Left ventricle myocardium superior (tissue), 1 donor: ENCODE measurements around the gene SHC2. TPM values are rescaled to one million over a fixed set of nuclear protein-coding genes. Genes with fewer than 3 reads are reported as not detected.
"Not testable (repeated sequence)": the region's sequence is repeated elsewhere in the genome, so short reads cannot be mapped to it uniquely, and the experiment has no call there.

Experiments used
- ATAC-seq: fragments of 200-7000 bp; cut with Tn5 transposase; one replicate; pipeline ENCODE4 v1.9.1; 2020; ENCODE audit warnings: mild to moderate bottlenecking, moderate library complexity
- DNase-seq: peaks from one replicate; pipeline ENCODE4 v3.0.0-alpha.2; 2020
- intact Hi-C: fragments of 100-400 bp; cut with micrococcal nuclease; formaldehyde crosslinking; loops from one replicate; pipeline ENCODE4 v1.11.0; 2022
- total RNA-seq: library from RNA; stranded (reverse); fragmentation: NEBNext Ultra II Directional; extraction: Animal tissue kit (Norgen Biotek cat#: 25700); gene quantifications from one replicate; pipeline ENCODE4 v1.2.1, GENCODE V29; 2021
- donor health status: DM: no; HTN: yes; CAD: no; lungs with severe emphysema.

SHC2 gene
- total RNA-seq, 1 donor from 2014 or later = 11.0 TPM

GRCh38 chr19:455031-455705, 5.7 kb downstream of the SHC2 start:
- ATAC-seq (no peak), DNase-seq (no peak)
- intact Hi-C loops = no loop called here

GRCh38 chr19:453606-454005, 7.2 kb downstream of the SHC2 start:
- intact Hi-C loops = no loop called here
- DNase-seq = no peak
- ATAC-seq = no peak

DNA sequence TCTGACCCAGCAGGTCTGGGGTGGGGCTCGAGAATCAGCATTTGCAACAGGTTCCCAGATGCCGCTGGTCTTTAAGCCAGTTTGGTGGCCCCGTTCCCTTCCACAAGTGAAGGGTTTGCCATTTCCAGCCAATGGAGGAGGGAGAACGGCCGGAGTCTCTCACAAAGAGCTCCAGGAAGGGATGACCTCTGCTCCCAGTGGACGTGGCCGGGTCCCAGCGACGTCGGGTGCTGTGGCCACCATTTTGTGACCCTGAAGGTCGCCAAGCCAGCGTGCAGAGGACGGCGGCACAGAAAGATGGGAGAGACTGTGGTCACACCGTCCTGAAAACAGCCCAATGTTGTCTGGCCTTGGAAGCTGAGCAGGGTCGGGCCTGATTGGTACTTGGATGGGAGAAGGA, 8.0 kb downstream of the SHC2 start:
- no peak for DNase-seq
- intact Hi-C loops = no loop called here
- no peak for ATAC-seq

GRCh38 chr19:450912-451481, 9.8 kb downstream of the SHC2 start:
- DNase-seq, ATAC-seq, intact Hi-C loops: not testable (repeated sequence)

DNA sequence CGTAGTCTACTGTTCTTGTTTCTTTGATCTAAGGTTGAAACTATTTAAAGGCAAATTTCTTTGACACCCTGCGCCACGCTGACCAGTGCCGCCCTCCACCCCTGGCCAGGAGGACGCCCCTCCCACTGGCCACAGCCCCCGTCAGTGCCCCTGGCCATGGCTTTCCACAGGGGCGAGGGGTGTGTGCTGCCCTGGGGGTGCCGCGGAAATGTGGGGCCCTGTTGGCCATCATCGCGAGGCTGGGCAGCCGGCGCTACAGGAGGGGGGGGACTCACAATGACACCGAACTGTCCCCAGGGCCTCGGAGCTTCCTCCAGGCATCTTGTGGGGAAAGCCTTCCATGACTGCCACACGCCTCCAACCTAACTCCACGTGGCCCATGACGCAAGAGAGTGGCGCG, 10.9 kb downstream of the SHC2 start:
- DNase-seq = no peak
- intact Hi-C loops = no loop called here
- no peak for ATAC-seq

DNA sequence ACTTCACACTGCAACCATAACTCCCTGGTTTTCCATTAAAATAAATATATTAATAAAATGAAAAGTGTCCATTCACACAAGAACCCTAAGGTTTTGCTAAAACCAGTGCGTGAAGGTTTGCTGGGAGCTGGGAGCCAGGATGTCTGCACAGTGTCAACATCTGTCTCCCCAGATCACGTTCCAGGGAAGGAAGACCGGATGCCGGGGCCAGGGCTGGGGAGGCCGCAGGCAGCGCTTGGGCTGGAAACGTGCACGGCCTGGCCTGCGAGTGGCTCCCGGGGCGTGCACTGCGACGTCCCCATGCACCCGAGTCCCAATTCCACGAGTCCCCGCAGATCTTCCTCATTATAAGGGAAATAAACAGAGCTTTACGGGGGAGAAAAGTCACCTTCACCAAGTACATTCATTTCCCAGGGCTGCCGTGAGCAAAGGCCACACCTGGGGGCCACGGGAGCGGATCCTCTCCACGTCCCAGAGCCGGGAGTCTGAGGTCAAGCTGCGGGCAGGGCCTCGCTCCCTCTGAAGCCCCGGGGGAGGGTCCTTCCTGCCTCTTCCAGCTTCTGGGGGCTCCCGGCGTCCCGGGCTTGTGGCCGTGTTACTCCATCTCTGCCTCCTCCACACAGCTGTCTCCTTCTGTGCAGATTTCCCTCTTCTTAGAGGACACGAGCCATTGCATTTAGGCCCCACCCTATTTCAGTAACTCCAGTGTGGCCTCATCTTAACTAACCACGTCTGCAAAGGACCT, 12.8 kb downstream of the SHC2 start:
- peak; percentile 64 for DNase-seq
- peak; percentile 90 for ATAC-seq
- intact Hi-C loops = no loop called here

DNA sequence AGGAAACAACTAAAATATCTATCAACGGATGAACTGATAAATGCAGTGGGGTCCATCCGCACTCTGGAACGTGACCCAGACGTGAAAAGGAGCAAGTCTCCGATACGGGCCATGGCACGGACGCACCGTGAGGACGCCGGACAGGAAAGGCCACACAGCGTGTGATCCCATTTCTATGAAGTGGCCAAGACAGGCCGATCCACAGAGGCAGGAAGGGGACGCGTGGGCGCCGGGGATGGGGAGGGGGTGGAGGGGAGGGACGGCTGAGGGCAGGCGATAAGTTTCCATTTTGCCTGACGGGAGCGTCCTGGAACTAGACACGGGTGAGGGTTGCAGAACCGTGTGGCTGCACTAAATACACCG, 13.8 kb downstream of the SHC2 start:
- intact Hi-C loops = no loop called here
- peak; percentile 10 for ATAC-seq
- DNase-seq = no peak

DNA sequence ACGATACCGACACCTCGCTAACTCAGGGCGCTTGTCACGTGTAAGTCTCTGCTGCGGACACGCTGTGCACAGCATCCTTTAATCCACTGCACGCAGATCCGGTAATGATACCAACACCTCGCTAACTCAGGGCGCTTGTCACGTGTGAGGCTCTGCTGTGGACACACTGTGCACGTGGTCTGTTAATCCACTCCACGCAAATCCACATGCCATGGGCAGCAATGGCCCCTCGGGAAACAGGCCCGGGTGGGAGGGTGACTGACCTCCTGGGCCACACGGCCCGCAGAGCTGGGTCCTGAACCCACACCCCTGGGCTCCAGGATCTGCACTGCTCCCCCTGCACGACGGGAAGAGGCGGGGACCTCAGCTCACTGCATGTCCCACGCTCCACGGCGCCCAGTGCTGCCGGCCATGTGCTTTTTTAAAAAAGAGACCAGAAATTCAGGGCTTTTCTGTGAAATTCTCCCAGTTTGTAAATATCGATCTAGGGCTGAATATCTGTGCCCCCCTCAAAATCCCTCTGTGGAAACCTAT, 16.1 kb downstream of the SHC2 start:
- ATAC-seq (no peak), DNase-seq (no peak)
- intact Hi-C loops = no loop called here

DNA sequence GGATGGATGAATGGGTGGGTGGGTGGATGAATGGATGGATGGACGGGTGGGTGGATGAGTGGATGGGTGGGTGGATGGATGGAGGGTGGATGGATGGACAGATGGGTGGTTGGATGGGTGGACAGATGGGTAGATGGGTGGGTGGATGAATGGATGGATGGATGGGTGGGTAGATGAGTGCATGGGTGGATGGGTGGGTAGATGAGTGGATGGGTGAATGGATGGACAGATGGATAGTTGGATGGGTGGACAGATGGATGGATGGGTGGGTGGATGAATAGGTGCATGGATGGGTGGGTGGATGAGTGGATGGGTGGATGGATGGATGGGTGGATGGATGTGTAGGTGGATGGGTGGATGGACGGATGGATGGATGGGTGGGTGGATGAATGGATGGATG, 17.8 kb downstream of the SHC2 start:
- intact Hi-C loops = no loop called here
- ATAC-seq = no peak
- no peak for DNase-seq

- no peak for ATAC-seq
These were observed 18.7 kb downstream of the SHC2 start for GRCh38 chr19:442085-442484.

GRCh38 chr19:441213-441836, 19.5 kb downstream of the SHC2 start:
- DNase-seq = no peak
- intact Hi-C loops = no loop called here
- ATAC-seq = peak; percentile 25

More at GRCh38 chr19:442085-442484, 18.7 kb downstream of the SHC2 start:
- DNase-seq = no peak
- intact Hi-C loops = no loop called here

DNA sequence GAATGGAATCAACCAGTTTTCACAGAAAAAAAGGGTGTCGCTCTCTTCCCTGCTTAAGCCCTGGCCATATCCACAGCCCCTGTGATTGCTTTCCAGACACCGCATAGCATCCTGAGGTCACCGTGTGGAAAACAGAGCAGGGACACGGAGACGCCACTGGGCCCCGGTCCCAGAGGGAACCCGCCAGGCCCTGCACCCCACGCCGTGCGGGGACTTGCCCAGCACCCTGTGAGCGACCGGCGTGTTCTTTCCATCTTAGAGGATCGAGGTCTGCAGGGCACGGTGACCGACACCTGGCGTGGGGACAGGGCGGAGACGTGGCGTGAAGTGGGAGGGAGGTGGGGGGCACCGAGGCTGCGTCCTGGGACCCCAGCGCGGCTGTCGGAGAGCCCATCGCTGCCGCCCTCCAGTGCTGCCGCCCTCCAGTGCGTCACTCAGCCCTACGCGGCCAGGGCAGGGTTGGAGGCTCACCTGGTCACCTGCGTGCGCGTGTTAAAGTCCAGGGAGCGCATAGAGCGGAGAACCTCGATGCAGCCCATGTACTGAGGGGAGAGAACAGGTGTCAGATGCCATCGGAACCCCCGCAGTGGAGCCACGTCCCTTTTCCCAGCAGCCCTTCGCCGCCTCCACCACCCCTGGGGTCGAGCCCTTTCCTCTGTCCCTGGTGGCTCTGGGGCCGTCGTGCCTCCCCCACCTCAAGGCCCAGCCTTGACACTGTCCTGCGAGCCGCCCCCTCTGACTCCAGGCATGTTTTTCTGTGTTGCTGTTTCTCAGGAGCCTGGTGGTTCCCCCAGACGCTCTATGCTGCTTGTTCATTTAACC, 20.2 kb downstream of the SHC2 start:
- ATAC-seq = no peak
- DNase-seq = no peak
- intact Hi-C loops = no loop called here

- intact Hi-C loops = no loop called here
- DNase-seq = no peak
- no peak for ATAC-seq
These were observed 21.5 kb downstream of the SHC2 start for GRCh38 chr19:439167-439900.

DNA sequence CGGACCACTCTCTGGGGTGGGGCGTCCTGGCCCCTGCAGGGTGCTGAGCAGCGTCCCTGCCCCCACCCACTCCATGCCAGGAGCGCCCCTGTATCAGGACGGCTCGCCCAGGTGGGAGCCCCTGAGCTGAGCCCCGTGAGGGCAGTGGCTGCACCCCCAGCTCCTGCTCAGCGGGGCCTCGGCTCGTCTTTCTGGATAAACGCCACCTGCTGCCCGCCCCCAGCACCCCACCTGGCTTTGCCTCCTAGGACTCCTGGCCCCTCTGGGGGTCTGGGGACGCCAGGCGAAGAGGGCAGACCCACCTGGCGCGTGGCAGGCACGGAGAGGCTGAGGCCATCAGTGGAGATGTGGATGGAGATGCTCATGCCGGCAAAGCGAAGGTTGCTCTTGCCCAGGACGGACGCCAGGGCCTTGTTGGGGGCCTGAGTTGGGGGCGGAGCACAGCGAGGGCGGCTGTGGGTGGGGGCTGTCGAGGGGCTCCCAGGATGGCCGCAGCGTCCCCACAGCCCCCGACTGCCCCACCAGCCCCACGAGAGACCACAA, 22.3 kb downstream of the SHC2 start:
- ATAC-seq = no peak
- no peak for DNase-seq
- intact Hi-C loops = no loop called here

GRCh38 chr19:437041-437440, 23.8 kb downstream of the SHC2 start:
- ATAC-seq (no peak), DNase-seq (no peak)
- intact Hi-C loops = no loop called here

GRCh38 chr19:436413-436950, 24.4 kb downstream of the SHC2 start:
- intact Hi-C loops = no loop called here
- DNase-seq (no peak), ATAC-seq (no peak)

- intact Hi-C loops = no loop called here
- ATAC-seq (peak; percentile 13), DNase-seq (no peak)
These were observed 25.0 kb downstream of the SHC2 start for GRCh38 chr19:435707-436412.
